H9 (cell line): ENCODE results near the gene KISS1. TPM values are rescaled to one million over a fixed set of nuclear protein-coding genes. Genes with fewer than 3 reads are reported as not detected.
A peak's percentile ranks its signal among the peaks of the same experiment; 100 is the strongest.

Experiments
- DNase-seq: peaks from one replicate; pipeline ENCODE4 v3.0.0-alpha.2; 2017
- H2AFZ ChIP-seq: one replicate; pipeline ENCODE4 v1.6.1; 2013; ENCODE audit warnings: mild to moderate bottlenecking, low read length, control low read depth, moderate library complexity
- H2AK5ac ChIP-seq: 2 replicates; pipeline ENCODE4 v1.6.1; 2013; ENCODE audit warnings: low read length, control low read depth, mixed read lengths; ENCODE audit not compliant: insufficient read length
- H2BK120ac ChIP-seq: one replicate; pipeline ENCODE4 v1.6.1; 2013; ENCODE audit warnings: low read depth, mild to moderate bottlenecking, low read length, control low read depth, inconsistent platforms; ENCODE audit not compliant: poor library complexity, severe bottlenecking
- H2BK12ac ChIP-seq: 2 replicates; pipeline ENCODE4 v1.6.1; 2013; ENCODE audit warnings: low read length, control low read depth, mixed read lengths, low read depth; ENCODE audit not compliant: insufficient read length
- H2BK15ac ChIP-seq: 2 replicates; pipeline ENCODE4 v1.6.1; 2013; ENCODE audit warnings: low read depth, low read length, control low read depth
- H2BK20ac ChIP-seq: one replicate; pipeline ENCODE4 v1.6.1; 2013; ENCODE audit warnings: low read depth, mild to moderate bottlenecking, low read length, control low read depth, inconsistent platforms; ENCODE audit not compliant: poor library complexity, severe bottlenecking
- H2BK5ac ChIP-seq: 2 replicates; pipeline ENCODE4 v1.6.1; 2013; ENCODE audit warnings: low read length, control low read depth, mixed read lengths; ENCODE audit not compliant: insufficient read length
- H3K14ac ChIP-seq: 2 replicates; pipeline ENCODE4 v1.6.1; 2013; ENCODE audit warnings: low read length, control low read depth; ENCODE audit not compliant: insufficient read depth
- H3K18ac ChIP-seq: 2 replicates; pipeline ENCODE4 v1.6.1; 2013; ENCODE audit warnings: low read depth, mild to moderate bottlenecking, mixed read lengths, low read length, control low read depth; ENCODE audit not compliant: insufficient read length
- H3K23ac ChIP-seq: 2 replicates; pipeline ENCODE4 v1.6.1; 2013; ENCODE audit warnings: low read length, control low read depth, mixed read lengths, low read depth; ENCODE audit not compliant: insufficient read length
- H3K23me2 ChIP-seq: 2 replicates; pipeline ENCODE4 v1.6.1; 2013; ENCODE audit warnings: low read depth, mild to moderate bottlenecking, mixed read lengths, low read length, control low read depth; ENCODE audit not compliant: insufficient read length, poor library complexity, severe bottlenecking
- H3K27ac ChIP-seq: 2 replicates; pipeline ENCODE4 v1.5.1; 2013; ENCODE audit warnings: low read length, control low read depth, mixed read lengths, low read depth; ENCODE audit not compliant: insufficient read length
- H3K27me3 ChIP-seq: 2 replicates; pipeline ENCODE4 v1.6.1; 2013; ENCODE audit warnings: low read length, control low read depth, inconsistent platforms; ENCODE audit not compliant: insufficient read depth
- H3K4ac ChIP-seq: 2 replicates; pipeline ENCODE4 v1.6.1; 2013; ENCODE audit warnings: low read depth, mild to moderate bottlenecking, control low read depth, inconsistent platforms, low read length, moderate library complexity
- H3K4me1 ChIP-seq: 2 replicates; pipeline ENCODE4 v1.6.1; 2013; ENCODE audit warnings: low read length, control low read depth, inconsistent platforms; ENCODE audit not compliant: insufficient read depth
- H3K4me2 ChIP-seq: 2 replicates; pipeline ENCODE4 v1.6.1; 2013; ENCODE audit warnings: low read length, control low read depth, mixed read lengths; ENCODE audit not compliant: insufficient read length, insufficient read depth
- H3K56ac ChIP-seq: 2 replicates; pipeline ENCODE4 v1.6.1; 2013; ENCODE audit warnings: low read depth, mild to moderate bottlenecking, mixed read lengths, low read length, control low read depth; ENCODE audit not compliant: insufficient read length
- H3K79me1 ChIP-seq: 2 replicates; pipeline ENCODE4 v1.6.1; 2013; ENCODE audit warnings: low read depth, mild to moderate bottlenecking, moderate library complexity, low read length, control low read depth, inconsistent platforms; ENCODE audit not compliant: insufficient read depth, poor library complexity, severe bottlenecking
- H3K79me2 ChIP-seq: 2 replicates; pipeline ENCODE4 v1.6.1; 2013; ENCODE audit warnings: low read length, control low read depth, inconsistent platforms; ENCODE audit not compliant: insufficient read depth
- H3K9ac ChIP-seq: 2 replicates; pipeline ENCODE4 v1.6.1; 2013; ENCODE audit warnings: low read length, control low read depth, mixed read lengths; ENCODE audit not compliant: insufficient read length; ENCODE audit errors: extremely low read depth
- H3K9me3 ChIP-seq: one replicate; pipeline ENCODE4 v1.6.1; 2013; ENCODE audit warnings: low read depth, low read length, inconsistent platforms; ENCODE audit not compliant: control insufficient read depth
- H3T11ph ChIP-seq: one replicate; pipeline ENCODE4 v1.6.1; 2013; ENCODE audit warnings: mild to moderate bottlenecking, low read length, control low read depth, inconsistent platforms
- H4K20me1 ChIP-seq: one replicate; pipeline ENCODE4 v1.6.1; 2013; ENCODE audit not compliant: control insufficient read depth, insufficient read length, insufficient read depth
- H4K5ac ChIP-seq: 2 replicates; pipeline ENCODE4 v1.6.1; 2013; ENCODE audit warnings: low read depth, mild to moderate bottlenecking, mixed read lengths, low read length, control low read depth; ENCODE audit not compliant: insufficient read length
- H4K8ac ChIP-seq: replicated peaks from 2 replicates; pipeline ENCODE4 v1.6.1; 2013; ENCODE audit warnings: low read length, control low read depth, mixed read lengths, low read depth; ENCODE audit not compliant: insufficient read length
- H4K91ac ChIP-seq: 2 replicates; pipeline ENCODE4 v1.6.1; 2013; ENCODE audit warnings: low read depth, mild to moderate bottlenecking, moderate library complexity, mixed read lengths, low read length, control low read depth; ENCODE audit not compliant: insufficient read length
- H3K27ac Mint-ChIP-seq, 3 experiments: 2 replicates in 2 of 3; 3 replicates in 1 of 3; pipeline ENCODE4 v1.8.0; 2020 to 2021; ENCODE audit warnings: mixed read lengths in 3 of 3, mild to moderate bottlenecking in 1 of 3, moderate library complexity in 1 of 3
- H3K27me3 Mint-ChIP-seq: 2 replicates; pipeline ENCODE4 v1.8.0; 2021; ENCODE audit warnings: low read depth, mild to moderate bottlenecking, moderate library complexity, mixed read lengths
- H3K36me3 Mint-ChIP-seq, 3 experiments: 2 replicates in 2 of 3; 3 replicates in 1 of 3; pipeline ENCODE4 v1.8.0; 2020 to 2021; ENCODE audit warnings: low read depth in 3 of 3, mixed read lengths in 3 of 3; ENCODE audit not compliant: insufficient read depth in 1 of 3
- H3K4me1 Mint-ChIP-seq, 2 experiments: 2 replicates each; pipeline ENCODE4 v1.8.0; 2020; ENCODE audit warnings: mixed read lengths in 2 of 2
- H3K4me3 Mint-ChIP-seq, 2 experiments: 2 replicates in 1 of 2; 3 replicates in 1 of 2; pipeline ENCODE4 v1.8.0; 2020 to 2021; ENCODE audit warnings: mild to moderate bottlenecking in 2 of 2, mixed read lengths in 2 of 2, moderate library complexity in 1 of 2
- H3K9me3 Mint-ChIP-seq, 2 experiments: 2 replicates in 1 of 2; 3 replicates in 1 of 2; pipeline ENCODE4 v1.8.0; 2020; ENCODE audit warnings: mild to moderate bottlenecking in 2 of 2, mixed read lengths in 2 of 2, moderate library complexity in 1 of 2
- CTCF ChIP-seq: fragments of 200-600 bp; sonication (generic); conservative IDR thresholded peaks from 3 replicates; pipeline ENCODE4 v1.8.0; 2021; ENCODE audit warnings: antibody characterized with exemption, mild to moderate bottlenecking
- WGBS: extraction: QIAGEN DNeasy Blood & Tissue Kit; methylation state at CpG from one replicate; pipeline ENCODE4 v1.1.7; 2013; ENCODE audit warnings: missing lambda C conversion rate, low lambda C conversion rate, mixed read lengths; ENCODE audit not compliant: insufficient read length; ENCODE audit errors: extremely low coverage; 5-methylcytosine and 5-hydroxymethylcytosine counted together
- total RNA-seq: library from RNA; stranded (reverse); gene quantifications from 2 replicates; pipeline ENCODE4 v1.2.1, GENCODE V29; 2021

The KISS1 gene
- total RNA-seq, 1 experiment from 2014 or later = 0.68 TPM

DNA sequence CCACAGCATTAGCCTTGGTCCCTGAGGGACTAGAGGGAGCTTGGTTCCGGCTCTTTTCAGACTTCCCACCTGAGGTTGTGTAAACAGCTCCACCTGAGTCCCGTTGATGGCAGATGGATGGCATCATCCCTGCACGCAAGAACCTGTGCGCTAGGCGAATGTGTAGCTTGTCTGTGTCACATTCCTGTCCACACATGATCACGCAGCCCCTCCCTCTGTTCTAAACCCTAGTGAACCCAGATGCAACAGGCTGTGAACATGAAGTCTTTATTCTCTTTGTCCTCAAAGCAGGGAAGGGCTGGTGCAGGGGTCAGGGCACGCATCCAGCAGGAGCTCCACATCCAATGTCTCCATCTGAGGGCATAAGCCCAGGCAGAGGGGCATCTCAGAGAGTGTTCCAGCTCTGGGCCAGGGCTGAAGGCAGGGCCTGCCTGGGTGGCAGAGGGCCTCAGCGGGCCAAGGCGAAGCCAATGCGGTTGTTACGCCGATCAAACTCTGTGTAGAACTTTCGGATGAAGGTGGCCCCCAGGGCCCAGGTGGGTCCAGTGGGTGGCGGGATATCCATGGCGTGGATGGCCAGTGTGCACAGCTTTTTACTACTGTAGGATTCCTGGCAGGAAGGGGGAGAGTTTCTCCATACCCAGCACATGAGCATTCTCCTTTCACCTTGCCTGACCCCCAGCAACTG is 41.6 kb downstream of the KISS1 start:
- Histone ChIP-seq H3K23ac (no peak overlapping the region), H4K20me1 (no peaks in the 10 kb centered on the region), H4K5ac (no peak overlapping the region), H3K56ac (no peak overlapping the region), H2BK120ac (no peak overlapping the region), H3K79me1 (no peaks in the 10 kb centered on the region), H2BK5ac (no peak overlapping the region), H2BK12ac (no peak overlapping the region), H2BK15ac (no peak overlapping the region), H4K8ac (no peak overlapping the region), H3K79me2 (no peaks in the 10 kb centered on the region), H3K4me1 (no peaks in the 10 kb centered on the region; the same call in 1 of the 2 replicates), H3T11ph (no peak overlapping the region), H3K27me3 (no peaks in the 10 kb centered on the region; the same call in 1 of the 2 replicates), H4K91ac (no peak overlapping the region), H3K27ac (no peak overlapping the region), H3K9me3 (no peaks in the 10 kb centered on the region), H3K18ac (no peak overlapping the region), H2AFZ (no peak overlapping the region), H3K9ac (no peak overlapping the region), H2AK5ac (no peak overlapping the region), H3K4ac (no peak overlapping the region), H3K23me2 (peaks cover 6% of the 10 kb centered on the region), H3K4me2 (no peak overlapping the region), H2BK20ac (no peak overlapping the region), H3K14ac (no peak overlapping the region)
- Mint-ChIP-seq H3K9me3 (no peaks in the 10 kb centered on the region; a peak in 1 of 5 replicates), H3K4me3 (no peak overlapping the region; a peak in 1 of 5 replicates), H3K4me1 (peaks cover 20 to 24% of the 10 kb centered on the region in 2 experiments), H3K27me3 (peaks cover 46% of the 10 kb centered on the region), H3K36me3 (no peaks in the 10 kb centered on the region; a peak in 2 of 7 replicates), H3K27ac (0 out of 7 replicates have a peak overlapping the region, but pooled peaks of 1 of the 3 experiments have one; percentile 32)
- no peak for TF ChIP-seq CTCF
- WGBS = no CpG with 5 or more reads among the region's 15 CpGs
- DNase-seq = no peak
